NB4 (cell line): ENCODE results near the gene FGF14.

Experiments used
- CTCF ChIP-seq: IDR thresholded peaks from one replicate; pipeline ENCODE4 v1.5.1; 2012; ENCODE audit warnings: low read depth, low read length
- POLR2A ChIP-seq: IDR thresholded peaks from 2 replicates; pipeline ENCODE4 v1.6.1; 2011; ENCODE audit warnings: mild to moderate bottlenecking; ENCODE audit not compliant: insufficient read length; ENCODE audit errors: extremely low read depth

GRCh38 chr13:101881593-101881992 lies 520.3 kb downstream of the FGF14 start:
- TF ChIP-seq CTCF (no peak), POLR2A (no peak)
